ENCODE measurements around the gene OR52B6.

OR52B6 gene

GRCh38 chr11:5580577-5580976 lies at the start of gene OR52B6:
Gene OR52B6, plus strand, starts transcription at chr11:5580877. Its CDS starts 0 bp downstream, at chr11:5580877.
- H3K4me1 ChIP-seq, result no peaks in the 10 kb centered on the region
- no peak for DNase-seq (ENCODE audit: low spot score in 2 of 2)
- in situ Hi-C loops (cut with MboI; ENCODE audit: low sequenced_read_pairs), result no loop called here

GRCh38 chr11:5531053-5531831 lies 49.4 kb upstream of the OR52B6 start:
- H3K36me3 ChIP-seq (replicated peaks), result no peaks in the 10 kb centered on the region
- no peaks in the 10 kb centered on the region for H3K4me1 ChIP-seq
- no peaks in the 10 kb centered on the region for H3K9me3 ChIP-seq
- H3K27me3 ChIP-seq (ENCODE audit: low read depth), result no peaks in the 10 kb centered on the region
- DNase-seq (ENCODE audit: low spot score in 2 of 2), result no peak
- no peak overlapping the region for H3K4me3 ChIP-seq
- in situ Hi-C loops (cut with MboI; ENCODE audit: low sequenced_read_pairs), result no loop called here

More at GRCh38 chr11:5580577-5580976, at the start of gene OR52B6:
- Histone ChIP-seq H3K36me3 (replicated peaks) (no peaks in the 10 kb centered on the region), H3K4me3 (no peak within 1 kb of the TSS), H3K27me3 (ENCODE audit: low read depth) (no peaks in the 10 kb centered on the region), H3K9me3 (no peaks in the 10 kb centered on the region)

- Histone ChIP-seq H3K27me3 (ENCODE audit: low read depth) (no peaks in the 10 kb centered on the region), H3K4me3 (no peak overlapping the region), H3K4me1 (no peaks in the 10 kb centered on the region), H3K9me3 (no peaks in the 10 kb centered on the region), H3K36me3 (replicated peaks) (no peaks in the 10 kb centered on the region)
- in situ Hi-C loops (cut with MboI; ENCODE audit: low sequenced_read_pairs), result no loop called here
- DNase-seq (ENCODE audit: low spot score in 2 of 2), result no peak
Observed at GRCh38 chr11:5534046-5534445, 46.6 kb upstream of the OR52B6 start.

- Histone ChIP-seq H3K27me3 (ENCODE audit: low read depth) (no peaks in the 10 kb centered on the region), H3K4me3 (no peak overlapping the region), H3K9me3 (no peaks in the 10 kb centered on the region), H3K36me3 (replicated peaks) (no peaks in the 10 kb centered on the region), H3K4me1 (no peaks in the 10 kb centered on the region)
- in situ Hi-C loops (cut with MboI; ENCODE audit: low sequenced_read_pairs), result no loop called here
- DNase-seq (ENCODE audit: low spot score in 2 of 2), result no peak
Observed at GRCh38 chr11:5536482-5536881, 44.2 kb upstream of the OR52B6 start.

GRCh38 chr11:5541427-5541826 lies 39.2 kb upstream of the OR52B6 start:
- in situ Hi-C loops (cut with MboI; ENCODE audit: low sequenced_read_pairs), result no loop called here
- DNase-seq (ENCODE audit: low spot score in 2 of 2), result no peak
- Histone ChIP-seq H3K27me3 (ENCODE audit: low read depth) (no peaks in the 10 kb centered on the region), H3K4me1 (no peaks in the 10 kb centered on the region), H3K9me3 (no peaks in the 10 kb centered on the region), H3K4me3 (no peak overlapping the region), H3K36me3 (replicated peaks) (no peaks in the 10 kb centered on the region)

GRCh38 chr11:5546457-5546856 lies 34.2 kb upstream of the OR52B6 start:
- Histone ChIP-seq H3K27me3 (ENCODE audit: low read depth) (no peaks in the 10 kb centered on the region), H3K4me3 (no peak overlapping the region), H3K9me3 (no peaks in the 10 kb centered on the region), H3K36me3 (replicated peaks) (no peaks in the 10 kb centered on the region), H3K4me1 (no peaks in the 10 kb centered on the region)
- in situ Hi-C loops (cut with MboI; ENCODE audit: low sequenced_read_pairs), result no loop called here
- no peak for DNase-seq (ENCODE audit: low spot score in 2 of 2)

GRCh38 chr11:5547982-5548381 lies 32.7 kb upstream of the OR52B6 start:
- no peak overlapping the region for H3K4me3 ChIP-seq
- no peaks in the 10 kb centered on the region for H3K4me1 ChIP-seq
- H3K27me3 ChIP-seq (ENCODE audit: low read depth), result no peaks in the 10 kb centered on the region
- H3K9me3 ChIP-seq, result no peaks in the 10 kb centered on the region
- no peak for DNase-seq (ENCODE audit: low spot score in 2 of 2)
- in situ Hi-C loops (cut with MboI; ENCODE audit: low sequenced_read_pairs), result no loop called here
- H3K36me3 ChIP-seq (replicated peaks), result no peaks in the 10 kb centered on the region

- H3K4me1 ChIP-seq, result no peaks in the 10 kb centered on the region
- in situ Hi-C loops (cut with MboI; ENCODE audit: low sequenced_read_pairs), result no loop called here
- H3K4me3 ChIP-seq, result no peak within 1 kb of the TSS
Observed at GRCh38 chr11:5548440-5548839, 32.2 kb upstream of the OR52B6 start, which contains the start of gene OR52H1. Gene OR52H1, minus strand, starts transcription at chr11:5548540. Its CDS starts 3,035 bp downstream, at chr11:5545505.

GRCh38 chr11:5550440-5551095 lies 30.1 kb upstream of the OR52B6 start:
- in situ Hi-C loops (cut with MboI; ENCODE audit: low sequenced_read_pairs), result no loop called here
- Histone ChIP-seq H3K4me1 (no peaks in the 10 kb centered on the region), H3K4me3 (no peak overlapping the region), H3K9me3 (no peaks in the 10 kb centered on the region), H3K36me3 (replicated peaks) (no peaks in the 10 kb centered on the region), H3K27me3 (ENCODE audit: low read depth) (no peaks in the 10 kb centered on the region)
- DNase-seq (ENCODE audit: low spot score in 2 of 2), result no peak

More at GRCh38 chr11:5548440-5548839, 32.2 kb upstream of the OR52B6 start, which contains the start of gene OR52H1:
- Histone ChIP-seq H3K36me3 (replicated peaks) (no peaks in the 10 kb centered on the region), H3K27me3 (ENCODE audit: low read depth) (no peaks in the 10 kb centered on the region), H3K9me3 (no peaks in the 10 kb centered on the region)
- DNase-seq (ENCODE audit: low spot score in 2 of 2), result no peak

GRCh38 chr11:5553343-5553742 lies 27.3 kb upstream of the OR52B6 start:
- H3K4me3 ChIP-seq, result no peak overlapping the region
- H3K27me3 ChIP-seq (ENCODE audit: low read depth), result no peaks in the 10 kb centered on the region
- H3K36me3 ChIP-seq (replicated peaks), result no peaks in the 10 kb centered on the region
- no peaks in the 10 kb centered on the region for H3K9me3 ChIP-seq
- no peaks in the 10 kb centered on the region for H3K4me1 ChIP-seq
- in situ Hi-C loops (cut with MboI; ENCODE audit: low sequenced_read_pairs), result no loop called here
- DNase-seq (ENCODE audit: low spot score in 2 of 2), result no peak

- DNase-seq (ENCODE audit: low spot score in 2 of 2), result no peak
- Histone ChIP-seq H3K4me1 (no peaks in the 10 kb centered on the region), H3K4me3 (no peak overlapping the region), H3K9me3 (no peaks in the 10 kb centered on the region), H3K36me3 (replicated peaks) (no peaks in the 10 kb centered on the region), H3K27me3 (ENCODE audit: low read depth) (no peaks in the 10 kb centered on the region)
- in situ Hi-C loops (cut with MboI; ENCODE audit: low sequenced_read_pairs), result no loop called here
Observed at GRCh38 chr11:5556596-5557188, 24.0 kb upstream of the OR52B6 start.

- Histone ChIP-seq H3K9me3 (no peaks in the 10 kb centered on the region), H3K36me3 (replicated peaks) (no peaks in the 10 kb centered on the region), H3K4me1 (no peaks in the 10 kb centered on the region), H3K4me3 (no peak overlapping the region), H3K27me3 (ENCODE audit: low read depth) (no peaks in the 10 kb centered on the region)
- in situ Hi-C loops (cut with MboI; ENCODE audit: low sequenced_read_pairs), result no loop called here
- no peak for DNase-seq (ENCODE audit: low spot score in 2 of 2)
Observed at GRCh38 chr11:5557751-5558150, 22.9 kb upstream of the OR52B6 start.

GRCh38 chr11:5564259-5565019 lies 16.2 kb upstream of the OR52B6 start:
- H3K9me3 ChIP-seq, result no peaks in the 10 kb centered on the region
- no peaks in the 10 kb centered on the region for H3K36me3 ChIP-seq (replicated peaks)
- no peak for DNase-seq (ENCODE audit: low spot score in 2 of 2)
- H3K4me3 ChIP-seq, result no peak overlapping the region
- in situ Hi-C loops (cut with MboI; ENCODE audit: low sequenced_read_pairs), result no loop called here
- H3K27me3 ChIP-seq (ENCODE audit: low read depth), result no peaks in the 10 kb centered on the region
- no peaks in the 10 kb centered on the region for H3K4me1 ChIP-seq

Data from HAP-1 (cell line).